GM23248 (cell line): Measurements from ENCODE around the gene VNN1. TPM values are rescaled to one million over a fixed set of nuclear protein-coding genes. Genes with fewer than 3 reads are reported as not detected.
A peak's percentile ranks its signal among the peaks of the same experiment; 100 is the strongest.
"Not testable (repeated sequence)": the region's sequence is repeated elsewhere in the genome, so short reads cannot be mapped to it uniquely, and the experiment has no call there.

Source experiments
- DNase-seq: peaks from one replicate; pipeline ENCODE4 v3.0.0-alpha.2; 2015
- H2AFZ ChIP-seq: fragments of 200-600 bp; sonication (generic); 2 replicates; pipeline ENCODE4 v1.6.1; 2016; ENCODE audit warnings: antibody characterized with exemption
- H3F3A ChIP-seq: fragments of 200-600 bp; sonication (generic); 2 replicates; pipeline ENCODE4 v1.6.1; 2016; ENCODE audit warnings: mild to moderate bottlenecking, antibody characterized with exemption, mixed run types; ENCODE audit not compliant: insufficient read depth
- H3K27ac ChIP-seq: fragments of 200-600 bp; sonication (generic); 2 replicates; pipeline ENCODE4 v1.5.1; 2016; ENCODE audit warnings: mild to moderate bottlenecking
- H3K27me3 ChIP-seq: fragments of 200-600 bp; sonication (generic); replicated peaks from 2 replicates; pipeline ENCODE4 v1.6.1; 2016; ENCODE audit warnings: mild to moderate bottlenecking; ENCODE audit not compliant: insufficient read depth
- H3K36me3 ChIP-seq: fragments of 200-600 bp; sonication (generic); 2 replicates; pipeline ENCODE4 v1.6.1; 2016; ENCODE audit warnings: low read depth, mild to moderate bottlenecking
- H3K4me1 ChIP-seq: fragments of 200-600 bp; sonication (generic); 2 replicates; pipeline ENCODE4 v1.6.1; 2016; ENCODE audit warnings: mild to moderate bottlenecking; ENCODE audit not compliant: insufficient read depth
- H3K4me2 ChIP-seq: fragments of 200-600 bp; sonication (generic); one replicate; pipeline ENCODE4 v1.6.1; 2016; ENCODE audit warnings: mild to moderate bottlenecking; ENCODE audit not compliant: unreplicated experiment
- H3K4me3 ChIP-seq: fragments of 200-600 bp; sonication (generic); 2 replicates; pipeline ENCODE4 v1.5.1; 2016; ENCODE audit warnings: mild to moderate bottlenecking
- H3K79me2 ChIP-seq: fragments of 200-600 bp; sonication (generic); 2 replicates; pipeline ENCODE4 v1.6.1; 2016; ENCODE audit warnings: mild to moderate bottlenecking; ENCODE audit not compliant: insufficient read depth
- H3K9ac ChIP-seq: fragments of 200-600 bp; sonication (generic); 2 replicates; pipeline ENCODE4 v1.6.1; 2016; ENCODE audit warnings: mild to moderate bottlenecking
- H3K9me2 ChIP-seq: fragments of 200-600 bp; sonication (generic); 2 replicates; pipeline ENCODE4 v1.6.1; 2016; ENCODE audit warnings: mixed run types, mild to moderate bottlenecking, moderate library complexity; ENCODE audit not compliant: insufficient read depth
- H3K9me3 ChIP-seq: fragments of 200-600 bp; sonication (generic); one replicate; pipeline ENCODE4 v1.6.1; 2017; ENCODE audit warnings: low read depth
- H4K20me1 ChIP-seq: fragments of 200-600 bp; sonication (generic); 2 replicates; pipeline ENCODE4 v1.6.0; 2016; ENCODE audit not compliant: insufficient read depth
- EZH2 ChIP-seq: fragments of 200-600 bp; sonication (generic); IDR thresholded peaks from 2 replicates; pipeline ENCODE4 v1.6.1; 2018; ENCODE audit warnings: antibody characterized with exemption, mild to moderate bottlenecking; ENCODE audit not compliant: insufficient read depth, poor library complexity, severe bottlenecking
- EZH2phosphoT487 ChIP-seq: fragments of 200-600 bp; sonication (generic); IDR thresholded peaks from 2 replicates; pipeline ENCODE4 v1.6.1; 2018; ENCODE audit warnings: antibody characterized with exemption, moderate library complexity, mild to moderate bottlenecking, low read depth; ENCODE audit not compliant: insufficient read depth
- WGBS, 2 experiments: methylation state at CpG; one replicate each; pipeline ENCODE4 v1.1.6; 2015 to 2017; ENCODE audit warnings: low lambda C conversion rate in 2 of 2, low coverage in 1 of 2; ENCODE audit errors: missing lambda C conversion rate in 2 of 2; 5-methylcytosine and 5-hydroxymethylcytosine counted together
- in situ Hi-C: fragments of 300-500 bp; cut with MboI; formaldehyde crosslinking; loops from 2 replicates; pipeline ENCODE4 v1.15.0; 2020
- polyA plus RNA-seq: library from polyadenylated mRNA; unstranded; fragments of >200 nt; fragmentation: Nextera tagmentation; extraction: Ambion mirVana; gene quantifications from 2 replicates; pipeline ENCODE4 v1.2.1, GENCODE V29; 2016
- total RNA-seq: library from RNA; depleted of rRNA; stranded (reverse); fragments of >200 nt; shearing (Covaris generic); gene quantifications from 2 replicates; pipeline ENCODE4 v1.2.3, GENCODE V29; 2014

VNN1 gene
- total and polyA plus RNA-seq, 2 experiments from 2014 or later: 0.61 to 0.86 TPM

DNA sequence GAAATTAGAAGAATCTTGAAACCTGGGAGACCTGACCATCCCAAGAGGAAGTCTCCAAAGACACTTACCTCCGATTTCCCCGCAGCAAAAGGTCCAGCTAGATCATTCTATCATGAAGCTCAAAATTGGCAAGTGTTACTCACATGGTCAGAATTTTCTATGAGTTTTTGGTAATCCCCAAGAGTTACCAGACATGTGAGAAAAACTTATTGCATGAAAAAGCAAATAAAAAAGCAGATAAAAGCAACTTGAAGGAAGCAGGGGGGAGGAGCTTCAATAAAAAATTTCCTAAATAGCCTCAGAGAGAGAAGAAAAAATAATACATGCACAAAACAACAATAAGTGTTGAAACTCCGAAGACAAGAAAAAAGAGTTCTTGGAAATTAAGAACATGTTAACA is 27.3 kb downstream of the VNN1 start:
- H3K79me2 ChIP-seq: no peaks in the 10 kb centered on the region
- H3K27me3 ChIP-seq: no peaks in the 10 kb centered on the region
- 84 to 85% methylated on average over 3 of the region's 3 CpGs for WGBS, 2 experiments
- in situ Hi-C loops: no loop called here
- peak overlapping the region; percentile 36 for H3K4me2 ChIP-seq
- no peak overlapping the region; the same call in 1 of the 2 replicates for H2AFZ ChIP-seq
- H3K27ac ChIP-seq: no peak overlapping the region; the same call in 1 of the 2 replicates
- H3K9me3 ChIP-seq: peaks cover 4% of the 10 kb centered on the region
- no peaks in the 10 kb centered on the region for H3K36me3 ChIP-seq
- no peaks in the 10 kb centered on the region for H4K20me1 ChIP-seq
- no peak overlapping the region for H3K9ac ChIP-seq
- H3F3A ChIP-seq: peaks cover 20% of the 10 kb centered on the region
- no peak for DNase-seq
- H3K4me1 ChIP-seq: peaks cover 34% of the 10 kb centered on the region
- no peak for TF ChIP-seq EZH2
- TF ChIP-seq EZH2phosphoT487: no peak
- no peaks in the 10 kb centered on the region for H3K9me2 ChIP-seq
- H3K4me3 ChIP-seq: no peak overlapping the region

DNA sequence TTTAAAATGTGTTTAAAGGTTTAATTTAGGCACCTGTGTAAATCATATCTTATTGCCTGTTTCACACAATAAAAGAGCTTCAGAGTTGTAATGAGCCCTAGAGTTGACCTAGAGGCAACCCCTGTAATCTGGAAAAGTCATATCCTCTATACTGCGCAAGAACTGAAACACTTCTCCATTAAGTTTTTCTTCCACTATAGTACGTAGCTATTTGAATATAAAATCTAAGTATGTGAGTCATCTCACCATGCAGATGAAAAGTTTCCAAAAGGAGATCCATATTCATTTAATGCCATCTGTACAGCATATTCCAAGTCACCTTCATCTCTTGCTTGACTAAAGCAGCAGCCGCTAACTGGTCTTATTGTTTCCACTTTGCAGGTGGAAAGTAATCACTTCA is 28.8 kb downstream of the VNN1 start:
- Histone ChIP-seq H3F3A (peaks cover 20% of the 10 kb centered on the region), H3K4me1 (peaks cover 34% of the 10 kb centered on the region), H3K27me3 (no peaks in the 10 kb centered on the region), H2AFZ (no peak overlapping the region), H3K79me2 (no peaks in the 10 kb centered on the region), H3K27ac (no peak overlapping the region), H3K36me3 (no peaks in the 10 kb centered on the region), H3K9me3 (peaks cover 4% of the 10 kb centered on the region), H3K9ac (no peak overlapping the region), H4K20me1 (no peaks in the 10 kb centered on the region), H3K4me3 (no peak overlapping the region), H3K4me2 (peak overlapping the region; percentile 56), H3K9me2 (no peaks in the 10 kb centered on the region)
- no peak for DNase-seq
- in situ Hi-C loops: no loop called here
- WGBS, 2 experiments: 92 to 93% methylated on average over 3 of the region's 3 CpGs
- TF ChIP-seq EZH2phosphoT487: no peak
- no peak for TF ChIP-seq EZH2

DNA sequence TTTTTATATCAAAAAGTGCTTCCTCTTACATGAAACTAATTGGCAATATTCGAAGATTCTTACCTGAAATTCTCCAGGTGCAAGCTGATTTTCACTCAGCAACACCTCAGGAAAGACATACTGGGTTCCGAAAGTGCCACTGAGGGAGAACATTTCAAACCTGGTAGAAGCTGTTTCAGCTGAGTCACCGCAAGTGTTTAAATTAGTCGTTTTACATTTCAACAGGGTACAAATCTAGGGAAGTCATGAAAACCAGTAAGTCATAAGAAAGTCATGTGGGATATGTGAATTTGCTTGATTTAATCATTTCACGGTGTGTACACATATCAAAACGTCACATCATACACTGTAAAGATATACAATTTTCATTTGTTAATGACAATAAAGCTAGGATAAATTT is 29.6 kb downstream of the VNN1 start:
- TF ChIP-seq EZH2phosphoT487 (no peak), EZH2 (no peak)
- Histone ChIP-seq H3K4me3 (peak overlapping the region; percentile 17; the same call in 1 of the 2 replicates), H3K27ac (peak overlapping the region; percentile 53), H3K9me2 (no peaks in the 10 kb centered on the region), H3K9ac (no peak overlapping the region), H2AFZ (0 out of 2 replicates have a peak overlapping the region, but pooled peaks have one; percentile 20), H4K20me1 (no peaks in the 10 kb centered on the region), H3K36me3 (no peaks in the 10 kb centered on the region), H3K4me2 (peak overlapping the region; percentile 56), H3K4me1 (peaks cover 34% of the 10 kb centered on the region), H3K79me2 (no peaks in the 10 kb centered on the region), H3F3A (peaks cover 20% of the 10 kb centered on the region), H3K27me3 (no peaks in the 10 kb centered on the region), H3K9me3 (peaks cover 4% of the 10 kb centered on the region)
- DNase-seq: peak; percentile 30
- in situ Hi-C loops: no loop called here
- 47 to 49% methylated on average over 6 of the region's 6 CpGs for WGBS, 2 experiments

DNA sequence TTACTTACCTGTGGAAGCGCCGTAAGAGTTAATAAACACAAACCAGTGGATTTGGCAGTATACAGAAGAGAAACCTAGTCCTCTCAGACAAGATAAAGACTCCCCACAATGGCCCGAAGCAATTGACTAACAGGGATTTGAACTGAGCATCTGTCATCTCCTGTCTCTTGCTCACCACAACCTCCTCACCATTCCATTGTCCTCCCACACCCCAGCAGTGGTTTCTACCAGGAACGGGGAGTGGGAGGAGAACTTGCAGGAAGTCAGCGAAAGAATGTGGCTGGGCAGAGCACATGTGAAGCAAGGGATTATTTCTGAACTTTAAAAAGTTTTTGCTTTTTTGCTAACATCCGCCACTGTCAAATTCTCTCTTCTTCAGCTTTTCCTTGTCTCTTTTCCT is 30.3 kb downstream of the VNN1 start:
- Histone ChIP-seq H3K9ac (no peak overlapping the region; the same call in 1 of the 2 replicates), H3K36me3 (no peaks in the 10 kb centered on the region), H4K20me1 (no peaks in the 10 kb centered on the region), H3K4me3 (peak overlapping the region; percentile 17; the same call in 1 of the 2 replicates), H3K27ac (peak overlapping the region; percentile 53), H3K27me3 (no peaks in the 10 kb centered on the region), H3K4me2 (peak overlapping the region; percentile 56), H3F3A (peaks cover 20% of the 10 kb centered on the region), H3K9me2 (no peaks in the 10 kb centered on the region), H3K9me3 (peaks cover 4% of the 10 kb centered on the region), H3K4me1 (peaks cover 34% of the 10 kb centered on the region), H3K79me2 (no peaks in the 10 kb centered on the region), H2AFZ (peak overlapping the region; percentile 20; the same call in 1 of the 2 replicates)
- 48 to 56% methylated on average over 6 of the region's 6 CpGs for WGBS, 2 experiments
- DNase-seq: peak; percentile 85
- TF ChIP-seq EZH2phosphoT487 (no peak), EZH2 (no peak)
- in situ Hi-C loops: no loop called here

DNA sequence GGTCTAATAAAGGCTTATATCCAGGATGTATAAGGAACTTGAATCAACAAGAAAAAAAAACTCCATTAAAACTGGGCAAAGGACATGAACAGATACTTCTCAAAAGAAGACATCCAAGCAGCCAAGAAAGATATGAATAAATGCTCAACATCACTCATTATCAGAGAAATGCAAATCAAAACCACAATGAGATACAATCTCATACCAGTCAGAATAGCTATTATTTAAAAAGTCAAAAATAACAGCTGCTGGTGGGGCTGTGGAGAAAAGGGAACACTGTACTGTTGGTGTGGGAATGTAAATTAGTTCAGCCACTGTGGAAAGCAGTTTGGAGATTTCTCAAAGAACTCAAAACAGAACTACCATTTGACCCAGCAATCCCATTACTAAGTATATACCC is 34.8 kb downstream of the VNN1 start:
- Histone ChIP-seq H3F3A (peaks cover 10% of the 10 kb centered on the region), H3K4me1 (peaks cover 11% of the 10 kb centered on the region)
- H3K4me3 ChIP-seq, H3K9ac ChIP-seq, DNase-seq, H2AFZ ChIP-seq, in situ Hi-C loops, H3K36me3 ChIP-seq, H3K9me2 ChIP-seq, H3K9me3 ChIP-seq, H3K27ac ChIP-seq, H4K20me1 ChIP-seq, H3K27me3 ChIP-seq, H3K79me2 ChIP-seq, H3K4me2 ChIP-seq: not testable (repeated sequence)
